GM12878 (cell line): ENCODE measurements around the gene FXYD3. TPM values are rescaled to one million over a fixed set of nuclear protein-coding genes. Genes with fewer than 3 reads are reported as not detected.

Experiments
- ATAC-seq: fragments of 200-7000 bp; cut with Tn5 transposase; 3 replicates; pipeline ENCODE4 v1.9.1; 2020; ENCODE audit warnings: mild to moderate bottlenecking, moderate library complexity
- BruUV-seq: library from RNA; stranded (reverse); fragments of 400-500 nt; replicated peaks from 2 replicates; lab custom pipeline; 2021; lab: Mats Ljungman, UMichigan
- CTCF ChIA-PET: fragments of 300-600 bp; sonication (Branson Sonifier 250); formaldehyde crosslinking; extraction: SDS; loops from one replicate; lab custom pipeline; 2021; ENCODE audit warnings: inconsistent platforms; lab: Yijun Ruan, JAX
- POLR2A ChIA-PET: fragments of 350-600 bp; formaldehyde crosslinking; extraction: SDS; loops from one replicate; lab custom pipeline; 2021; ENCODE audit warnings: inconsistent platforms; lab: Charles Lee
- RAD21 ChIA-PET: fragments of 300-600 bp; sonication (Branson Sonifier 250); formaldehyde crosslinking; loops from one replicate; lab custom pipeline; 2023; ENCODE audit warnings: antibody characterized with exemption; ENCODE audit not compliant: unreplicated experiment; lab: Charles Lee
- SMC1A ChIA-PET: fragments of 300-600 bp; sonication (Branson Sonifier 250); formaldehyde crosslinking; loops from one replicate; lab custom pipeline; 2023; ENCODE audit not compliant: unreplicated experiment, uncharacterized antibody; lab: Charles Lee
- DNase-seq: peaks from one replicate; pipeline ENCODE4 v3.0.0-alpha.2; 2011; ENCODE audit warnings: low read depth, low spot score
- FAIRE-seq: peaks from 3 replicates; lab custom pipeline; 2011; peaks lifted over from hg19 to GRCh38; lab: Jason Lieb, UNC
- H2AFZ ChIP-seq: 2 replicates; pipeline ENCODE4 v1.6.0; 2011; ENCODE audit warnings: low read depth, low read length, control low read depth; ENCODE audit not compliant: control insufficient read depth
- H3K27ac ChIP-seq: 2 replicates; pipeline ENCODE4 v1.5.1; 2011; ENCODE audit warnings: control low read depth; ENCODE audit not compliant: control insufficient read depth, insufficient read depth
- H3K27me3 ChIP-seq, 2 experiments: replicated peaks in 1 of 2; 2 replicates each; pipeline versions ENCODE4 v1.6.0 to v1.6.1; 2011; ENCODE audit warnings: low read length in 1 of 2; ENCODE audit not compliant: control insufficient read depth in 2 of 2, insufficient read depth in 2 of 2
- H3K36me3 ChIP-seq, 2 experiments: 2 replicates each; pipeline ENCODE4 v1.5.1; 2011; ENCODE audit warnings: low read length in 1 of 2; ENCODE audit not compliant: control insufficient read depth in 2 of 2, insufficient read depth in 2 of 2
- H3K4me1 ChIP-seq: 2 replicates; pipeline ENCODE4 v1.6.1; 2011; ENCODE audit warnings: mild to moderate bottlenecking, low read length, moderate library complexity, mixed read lengths; ENCODE audit not compliant: control insufficient read depth, insufficient read depth
- H3K4me2 ChIP-seq: 2 replicates; pipeline ENCODE4 v1.6.0; 2011; ENCODE audit warnings: control low read depth; ENCODE audit not compliant: control insufficient read depth, insufficient read depth
- H3K4me3 ChIP-seq: fragments of 200-600 bp; sonication (generic); 2 replicates; pipeline ENCODE4 v1.5.1; 2016
- H3K79me2 ChIP-seq: 2 replicates; pipeline ENCODE4 v1.6.0; 2011; ENCODE audit warnings: low read length; ENCODE audit not compliant: control insufficient read depth, insufficient read depth
- H3K9ac ChIP-seq: 2 replicates; pipeline ENCODE4 v1.8.0; 2011; ENCODE audit warnings: low read length, control low read depth, mixed read lengths; ENCODE audit not compliant: control insufficient read depth, insufficient read depth
- H3K9me3 ChIP-seq: replicated peaks from 3 replicates; pipeline ENCODE4 v1.5.1; 2011; ENCODE audit warnings: mild to moderate bottlenecking, low read length; ENCODE audit not compliant: control insufficient read depth, insufficient read depth
- H4K20me1 ChIP-seq: 2 replicates; pipeline ENCODE4 v1.6.0; 2011; ENCODE audit not compliant: control insufficient read depth, insufficient read depth
- BCLAF1 ChIP-seq: fragments of 450-650 bp; IDR thresholded peaks from 2 replicates; pipeline ENCODE4 v1.6.1; 2017; ENCODE audit warnings: antibody characterized with exemption, mild to moderate bottlenecking, moderate library complexity
- CBFB ChIP-seq: IDR thresholded peaks from 2 replicates; pipeline ENCODE4 v1.6.1; 2016; ENCODE audit warnings: antibody characterized with exemption, low read depth
- E2F8 ChIP-seq: fragments of 450-650 bp; IDR thresholded peaks from 2 replicates; pipeline ENCODE4 v1.6.1; 2018; ENCODE audit warnings: mild to moderate bottlenecking, low read depth, moderate library complexity; ENCODE audit not compliant: partially characterized antibody
- JUND ChIP-seq: IDR thresholded peaks from 2 replicates; pipeline ENCODE4 v1.6.1; 2012; ENCODE audit warnings: low read depth, mild to moderate bottlenecking, low read length, improper control_type of control experiment, moderate library complexity
- NRF1 ChIP-seq: conservative IDR thresholded peaks from 2 replicates; pipeline ENCODE4 v1.6.1; 2011; ENCODE audit warnings: mild to moderate bottlenecking, low read depth, low read length, improper control_type of control experiment
- SPI1 ChIP-seq: IDR thresholded peaks from 2 replicates; pipeline ENCODE4 v1.6.1; 2011; ENCODE audit warnings: low read depth, mild to moderate bottlenecking, low read length, moderate library complexity, borderline replicate concordance; ENCODE audit not compliant: insufficient read depth
- WGBS: methylation state at CpG from one replicate; pipeline ENCODE4 v1.1.6; 2016; ENCODE audit warnings: low lambda C conversion rate; ENCODE audit not compliant: insufficient replicate concordance, insufficient coverage; ENCODE audit errors: missing lambda C conversion rate; 5-methylcytosine and 5-hydroxymethylcytosine counted together
- in situ Hi-C: fragments of 300-500 bp; cut with MboI; formaldehyde crosslinking; loops from 9 replicates; pipeline ENCODE4 v1.14.3; 2018; ENCODE audit warnings: mixed read lengths
- intact Hi-C: fragments of 100-400 bp; cut with micrococcal nuclease; formaldehyde crosslinking; loops from one replicate; pipeline ENCODE4 v1.14.2; 2022; ENCODE audit not compliant: unreplicated experiment
- polyA plus RNA-seq, 11 experiments: library from polyadenylated mRNA; depleted of rRNA in 4 of 11; unstranded in 6 of 11; stranded (reverse) in 5 of 11; fragments of >200 nt; fragmentation: Nextera tagmentation in 4 of 11; fragmentation: Illumina TruSeq in 1 of 11; extraction: Ambion mirVana in 4 of 11; extraction: Trizol in 1 of 11; gene quantifications; 1 replicate in 1 of 11; 2 replicates in 10 of 11; pipeline versions ENCODE4 v1.2.1 to v1.2.3, GENCODE V29; 2011 to 2016; ENCODE audit warnings: inconsistent platforms in 2 of 11, missing spikeins in 2 of 11, low read depth in 1 of 11
- total RNA-seq, 4 experiments: library from RNA; depleted of rRNA in 3 of 4; stranded (reverse); fragments of >200 nt in 3 of 4; fragmentation: Illumina TruSeq in 1 of 4; extraction: Trizol in 1 of 4; gene quantifications; 2 replicates each; pipeline versions ENCODE4 v1.2.1 to v1.2.3, GENCODE V29; 2013 to 2021
- TF ChIP-seq, protein P1 (sequence below): IDR thresholded peaks from 2 replicates; pipeline ENCODE4 v1.6.1; 2012; ENCODE audit warnings: improper control_type of control experiment, low read depth, low read length; ENCODE audit not compliant: insufficient replicate concordance

Gene FXYD3
- total and polyA plus RNA-seq, 10 of the 15 experiments (the other 5 are each of a cell fraction or from before 2014, with no cell fraction given), result 0.09 to 0.44 TPM; not detected in 8

DNA sequence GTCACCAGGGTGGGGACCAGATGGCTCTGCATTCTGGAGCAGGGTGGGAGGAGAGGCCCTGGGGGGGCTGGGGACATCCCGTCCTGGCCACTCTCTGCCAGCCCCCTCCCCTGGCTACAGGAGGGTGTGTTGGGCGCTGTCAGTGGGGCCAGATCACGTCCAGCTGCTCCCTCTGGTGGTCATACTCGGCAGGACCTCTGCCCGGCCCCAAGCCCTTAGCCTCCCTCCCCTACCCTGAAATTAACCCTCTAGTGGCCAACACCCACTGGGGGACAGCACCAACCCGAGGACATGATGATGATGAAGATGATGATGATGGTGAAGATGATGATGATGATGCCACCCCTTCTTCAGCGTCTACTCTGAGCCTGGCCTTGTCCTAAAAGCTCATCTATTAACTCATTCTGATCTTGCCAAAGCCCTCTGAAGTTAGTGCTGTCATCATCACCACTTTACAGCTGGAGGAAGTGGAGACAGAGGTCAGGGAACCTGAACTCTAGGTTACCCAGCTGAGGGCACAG, 19.8 kb downstream of the FXYD3 start (continued):
- no peak for TF ChIP-seq BCLAF1
- TF ChIP-seq, all 136 proteins: peak for 12

DNA sequence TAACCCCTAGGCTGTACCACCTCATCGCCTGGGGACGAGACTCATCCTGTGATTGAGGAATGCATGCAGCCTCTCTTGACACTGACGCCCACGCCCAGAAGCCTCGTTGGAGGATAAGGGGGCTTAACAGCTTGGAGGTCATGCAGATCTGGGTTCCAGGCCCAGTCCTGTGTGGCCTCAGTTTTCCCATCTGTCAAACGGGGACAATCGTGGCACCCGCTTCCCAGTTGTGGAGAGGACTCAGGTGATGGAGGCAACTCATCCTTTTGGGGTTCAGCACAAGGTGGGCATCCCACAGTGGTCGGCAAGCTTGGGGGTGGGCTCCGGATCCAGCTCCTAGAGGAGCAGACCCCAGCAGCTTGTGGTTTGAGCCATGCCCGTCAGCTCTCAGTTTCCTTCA, 20.6 kb downstream of the FXYD3 start:
- Histone ChIP-seq H3K4me2 (no peak overlapping the region), H2AFZ (no peak overlapping the region), H3K4me1 (peaks cover 4% of the 10 kb centered on the region; the same call in 1 of the 2 replicates), H3K36me3 (no peaks in the 10 kb centered on the region), H3K27ac (no peak overlapping the region), H3K4me3 (no peak overlapping the region), H3K9me3 (no peaks in the 10 kb centered on the region), H4K20me1 (no peaks in the 10 kb centered on the region), H3K79me2 (no peaks in the 10 kb centered on the region), H3K9ac (no peak overlapping the region), H3K27me3 (no peaks in the 10 kb centered on the region)
- BruUV-seq, result no TSS peak
- DNase-seq (no peak), FAIRE-seq (no peak), ATAC-seq (no peak)
- ChIA-PET RAD21 (interaction anchor here (0.6 to 3.0 kb wide), 10 partner anchors 12 to 92 kb away, joined by 3 to 30 read pairs (median 4); partner anchors contain the start of gene FXYD5), CTCF (interaction anchor here (0.7 to 5.0 kb wide), 29 partner anchors 9 to 136 kb away, joined by 3 to 75 read pairs (median 4); partner anchors contain the start of genes FXYD3 and GRAMD1A), SMC1A (interaction anchor here (0.6 to 3.8 kb wide), 14 partner anchors 10 to 119 kb away, joined by 3 to 30 read pairs (median 4); partner anchors contain the start of gene FXYD3), POLR2A (interaction anchor here (1.0 to 1.3 kb wide), 2 partner anchors 13 to 69 kb away, joined by 3 read pairs; no protein-coding TSS in a partner anchor)
- intact Hi-C loops, result loop anchor here (10.0 kb wide), 1 partner anchor 161 kb away; no protein-coding TSS in a partner anchor
- WGBS, result 40% methylated on average over 11 of the region's 11 CpGs
- in situ Hi-C loops, result loop anchor here (5.0 kb wide), 1 partner anchor 69 kb away; no protein-coding TSS in a partner anchor
- TF ChIP-seq SPI1 (no peak), E2F8 (no peak), NRF1 (no peak), CBFB (no peak), JUND (no peak)
- TF ChIP-seq, protein P1, sequence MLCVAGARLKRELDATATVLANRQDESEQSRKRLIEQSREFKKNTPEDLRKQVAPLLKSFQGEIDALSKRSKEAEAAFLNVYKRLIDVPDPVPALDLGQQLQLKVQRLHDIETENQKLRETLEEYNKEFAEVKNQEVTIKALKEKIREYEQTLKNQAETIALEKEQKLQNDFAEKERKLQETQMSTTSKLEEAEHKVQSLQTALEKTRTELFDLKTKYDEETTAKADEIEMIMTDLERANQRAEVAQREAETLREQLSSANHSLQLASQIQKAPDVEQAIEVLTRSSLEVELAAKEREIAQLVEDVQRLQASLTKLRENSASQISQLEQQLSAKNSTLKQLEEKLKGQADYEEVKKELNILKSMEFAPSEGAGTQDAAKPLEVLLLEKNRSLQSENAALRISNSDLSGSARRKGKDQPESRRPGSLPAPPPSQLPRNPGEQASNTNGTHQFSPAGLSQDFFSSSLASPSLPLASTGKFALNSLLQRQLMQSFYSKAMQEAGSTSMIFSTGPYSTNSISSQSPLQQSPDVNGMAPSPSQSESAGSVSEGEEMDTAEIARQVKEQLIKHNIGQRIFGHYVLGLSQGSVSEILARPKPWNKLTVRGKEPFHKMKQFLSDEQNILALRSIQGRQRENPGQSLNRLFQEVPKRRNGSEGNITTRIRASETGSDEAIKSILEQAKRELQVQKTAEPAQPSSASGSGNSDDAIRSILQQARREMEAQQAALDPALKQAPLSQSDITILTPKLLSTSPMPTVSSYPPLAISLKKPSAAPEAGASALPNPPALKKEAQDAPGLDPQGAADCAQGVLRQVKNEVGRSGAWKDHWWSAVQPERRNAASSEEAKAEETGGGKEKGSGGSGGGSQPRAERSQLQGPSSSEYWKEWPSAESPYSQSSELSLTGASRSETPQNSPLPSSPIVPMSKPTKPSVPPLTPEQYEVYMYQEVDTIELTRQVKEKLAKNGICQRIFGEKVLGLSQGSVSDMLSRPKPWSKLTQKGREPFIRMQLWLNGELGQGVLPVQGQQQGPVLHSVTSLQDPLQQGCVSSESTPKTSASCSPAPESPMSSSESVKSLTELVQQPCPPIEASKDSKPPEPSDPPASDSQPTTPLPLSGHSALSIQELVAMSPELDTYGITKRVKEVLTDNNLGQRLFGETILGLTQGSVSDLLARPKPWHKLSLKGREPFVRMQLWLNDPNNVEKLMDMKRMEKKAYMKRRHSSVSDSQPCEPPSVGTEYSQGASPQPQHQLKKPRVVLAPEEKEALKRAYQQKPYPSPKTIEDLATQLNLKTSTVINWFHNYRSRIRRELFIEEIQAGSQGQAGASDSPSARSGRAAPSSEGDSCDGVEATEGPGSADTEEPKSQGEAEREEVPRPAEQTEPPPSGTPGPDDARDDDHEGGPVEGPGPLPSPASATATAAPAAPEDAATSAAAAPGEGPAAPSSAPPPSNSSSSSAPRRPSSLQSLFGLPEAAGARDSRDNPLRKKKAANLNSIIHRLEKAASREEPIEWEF, result no peak
